ENCODE results near the gene ABHD16A.

DNA sequence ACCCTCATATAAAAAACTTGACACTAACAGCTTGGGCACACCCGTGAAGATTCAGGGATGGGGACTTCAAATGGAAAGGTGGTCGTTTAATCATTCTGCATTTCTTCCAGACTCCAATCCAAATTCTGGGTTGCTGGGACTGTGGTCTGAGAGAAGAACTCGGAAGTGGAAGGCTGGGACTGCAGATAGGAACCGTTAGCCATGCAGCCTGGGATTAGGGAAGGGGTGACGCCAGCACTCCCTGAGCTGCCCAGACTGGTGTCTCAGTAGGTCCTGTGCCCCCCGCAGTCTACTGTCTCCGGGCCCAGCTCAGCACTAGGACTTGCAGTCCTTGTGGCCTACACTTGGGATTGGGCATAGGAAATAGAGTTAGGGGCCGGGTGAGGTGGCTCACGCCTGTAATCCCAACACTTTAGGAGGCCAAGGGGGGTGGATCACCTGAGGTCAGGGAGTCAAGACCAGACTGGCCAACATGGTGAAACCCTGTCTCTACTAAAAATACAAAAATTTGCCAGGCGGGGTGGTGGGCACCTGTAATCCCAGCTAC lies 33.7 kb upstream of the ABHD16A start:
- TF ChIP-seq EP300 (IDR thresholded peaks at IDR 0.05) (no peak), POLR2A (IDR thresholded peaks at IDR 0.05) (no peak)
- TF ChIP-seq, protein P1, sequence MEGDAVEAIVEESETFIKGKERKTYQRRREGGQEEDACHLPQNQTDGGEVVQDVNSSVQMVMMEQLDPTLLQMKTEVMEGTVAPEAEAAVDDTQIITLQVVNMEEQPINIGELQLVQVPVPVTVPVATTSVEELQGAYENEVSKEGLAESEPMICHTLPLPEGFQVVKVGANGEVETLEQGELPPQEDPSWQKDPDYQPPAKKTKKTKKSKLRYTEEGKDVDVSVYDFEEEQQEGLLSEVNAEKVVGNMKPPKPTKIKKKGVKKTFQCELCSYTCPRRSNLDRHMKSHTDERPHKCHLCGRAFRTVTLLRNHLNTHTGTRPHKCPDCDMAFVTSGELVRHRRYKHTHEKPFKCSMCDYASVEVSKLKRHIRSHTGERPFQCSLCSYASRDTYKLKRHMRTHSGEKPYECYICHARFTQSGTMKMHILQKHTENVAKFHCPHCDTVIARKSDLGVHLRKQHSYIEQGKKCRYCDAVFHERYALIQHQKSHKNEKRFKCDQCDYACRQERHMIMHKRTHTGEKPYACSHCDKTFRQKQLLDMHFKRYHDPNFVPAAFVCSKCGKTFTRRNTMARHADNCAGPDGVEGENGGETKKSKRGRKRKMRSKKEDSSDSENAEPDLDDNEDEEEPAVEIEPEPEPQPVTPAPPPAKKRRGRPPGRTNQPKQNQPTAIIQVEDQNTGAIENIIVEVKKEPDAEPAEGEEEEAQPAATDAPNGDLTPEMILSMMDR (IDR thresholded peaks at IDR 0.05), result no peak

Data from tibial nerve (tissue), 4 donors.